CD8-positive, alpha-beta memory T cell (primary cell): Measurements from ENCODE around the gene UFSP1. TPM values are rescaled to one million over a fixed set of nuclear protein-coding genes. Genes with fewer than 3 reads are reported as not detected.
"Not testable (repeated sequence)": the region's sequence is repeated elsewhere in the genome, so short reads cannot be mapped to it uniquely, and the experiment has no call there.

Experiments used
- CTCF ChIA-PET: fragments of 350-600 bp; sonication (Branson Sonifier 250); formaldehyde crosslinking; loops from one replicate; lab custom pipeline; 2021; ENCODE audit warnings: antibody characterized with exemption; lab: Charles Lee
- POLR2A ChIA-PET: fragments of 350-600 bp; sonication (Branson Sonifier 250); formaldehyde crosslinking; loops from one replicate; lab custom pipeline; 2021; ENCODE audit warnings: antibody characterized with exemption; lab: Charles Lee
- DNase-seq, 5 donors: peaks; one replicate each; pipeline versions ENCODE4 v3.0.0 to v3.0.0-alpha.2; 2020 to 2022; ENCODE audit warnings: mixed read lengths in 1 of 5
- H3K27ac ChIP-seq: one replicate; pipeline ENCODE4 v1.7.0; 2013; ENCODE audit warnings: low read depth, mild to moderate bottlenecking, low read length, moderate library complexity
- H3K27me3 ChIP-seq: 2 replicates; pipeline ENCODE4 v1.7.0; 2013; ENCODE audit warnings: low read length, mild to moderate bottlenecking; ENCODE audit not compliant: insufficient read depth, poor library complexity, severe bottlenecking
- H3K36me3 ChIP-seq: 2 replicates; pipeline ENCODE4 v1.7.0; 2013; ENCODE audit warnings: mild to moderate bottlenecking, low read length, moderate library complexity; ENCODE audit not compliant: insufficient read depth
- H3K4me1 ChIP-seq: 2 replicates; pipeline ENCODE4 v1.7.0; 2013; ENCODE audit warnings: mild to moderate bottlenecking, low read length, moderate library complexity; ENCODE audit not compliant: insufficient read depth
- H3K4me3 ChIP-seq: 2 replicates; pipeline ENCODE4 v1.7.0; 2013; ENCODE audit warnings: mild to moderate bottlenecking, low read length
- H3K9me3 ChIP-seq: 2 replicates; pipeline ENCODE4 v1.7.0; 2013; ENCODE audit warnings: mild to moderate bottlenecking, low read length
- H3K27ac Mint-ChIP-seq, 8 donors: one replicate each; pipeline ENCODE4 v1.8.0; 2020 to 2021; ENCODE audit warnings: mixed read lengths in 8 of 8, mild to moderate bottlenecking in 6 of 8, inconsistent platforms in 3 of 8, moderate library complexity in 3 of 8
- H3K27me3 Mint-ChIP-seq, 2 donors: one replicate each; pipeline ENCODE4 v1.8.0; 2020 to 2021; ENCODE audit warnings: mixed read lengths in 2 of 2, mild to moderate bottlenecking in 1 of 2, moderate library complexity in 1 of 2
- H3K36me3 Mint-ChIP-seq, 3 donors: one replicate each; pipeline ENCODE4 v1.8.0; 2020 to 2021; ENCODE audit warnings: mixed read lengths in 3 of 3, inconsistent platforms in 1 of 3, mild to moderate bottlenecking in 1 of 3
- H3K4me1 Mint-ChIP-seq, 3 donors: one replicate each; pipeline ENCODE4 v1.8.0; 2020 to 2021; ENCODE audit warnings: mixed read lengths in 3 of 3, inconsistent platforms in 1 of 3, mild to moderate bottlenecking in 1 of 3
- H3K4me3 Mint-ChIP-seq, 7 donors: one replicate each; pipeline ENCODE4 v1.8.0; 2020 to 2021; ENCODE audit warnings: mixed read lengths in 7 of 7, mild to moderate bottlenecking in 6 of 7, moderate library complexity in 4 of 7, inconsistent platforms in 2 of 7
- H3K9me3 Mint-ChIP-seq, 5 donors: one replicate each; pipeline ENCODE4 v1.8.0; 2020 to 2022; ENCODE audit warnings: mixed read lengths in 5 of 5, mild to moderate bottlenecking in 3 of 5, moderate library complexity in 2 of 5, inconsistent platforms in 1 of 5
- polyA plus RNA-seq: library from polyadenylated mRNA; unstranded; fragments of 300-500 nt; fragmentation: Illumina TruSeq; gene quantifications from one replicate; pipeline ENCODE4 v1.2.3, GENCODE V29; 2021
- total RNA-seq, 2 experiments: library from RNA; stranded (reverse); gene quantifications; one replicate each; pipeline ENCODE4 v1.2.3, GENCODE V29; 2021

UFSP1 gene
- 1 to 10 TPM; 3.1 to 4.0 TPM for total RNA-seq
- polyA plus RNA-seq, result 2.1 TPM

DNA sequence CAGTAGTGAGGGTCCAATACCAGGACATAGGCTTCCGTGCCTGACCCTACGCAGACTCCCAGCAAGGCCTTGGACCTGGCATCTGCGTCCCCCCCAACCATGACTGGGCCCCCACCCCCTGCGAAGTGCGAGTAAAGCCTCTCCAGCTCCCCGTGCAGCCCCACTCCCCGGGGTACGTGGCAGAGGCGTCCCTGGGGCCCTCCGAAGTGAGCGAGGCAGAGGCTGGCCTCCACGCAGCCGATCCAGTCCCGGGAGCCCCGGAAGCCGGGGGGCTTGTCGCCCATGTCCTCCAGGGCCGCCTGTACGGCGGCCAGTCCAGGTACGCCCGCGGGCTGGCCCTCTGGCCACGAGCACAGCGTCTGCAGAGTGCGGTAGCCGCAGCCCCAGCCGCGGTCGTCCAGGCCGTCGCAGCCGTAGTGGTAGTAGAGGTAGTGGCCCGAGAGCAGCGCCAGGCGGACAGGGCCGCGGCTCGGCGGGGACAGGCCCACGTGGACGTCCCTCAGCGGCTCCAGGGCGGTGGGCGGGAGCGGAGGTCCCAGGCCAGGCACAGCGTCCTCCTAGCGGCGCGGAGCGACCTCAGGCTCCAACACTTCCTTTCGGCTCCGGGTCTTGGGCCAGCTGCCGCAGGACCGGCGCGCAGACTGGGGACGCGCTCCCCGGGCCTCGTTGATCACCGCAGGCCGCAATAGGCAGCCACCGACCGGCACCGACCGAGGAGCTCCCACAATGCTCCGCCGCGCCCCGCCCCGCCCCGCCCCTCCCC, at the start of gene UFSP1:
UFSP1 (minus strand) TSS at position 728 of the 763 bp plus-strand sequence; CDS start at position 284, 444 bp downstream.
- H3K4me3 ChIP-seq, result peak within 1 kb of the TSS; percentile 74
- Mint-ChIP-seq H3K36me3 (peaks cover 19 to 46% (median 21%) of the 10 kb centered on the region in 3 donors), H3K4me3 (peak within 1 kb of the TSS; percentile 87 to 96 (median 89)), H3K27ac (peak within 1 kb of the TSS; percentile 91 to 98 (median 96)), H3K27me3 (peaks cover 15 to 24% of the 10 kb centered on the region in 2 donors), H3K4me1 (peaks cover 42 to 63% (median 62%) of the 10 kb centered on the region in 3 donors), H3K9me3 (no peaks in the 10 kb centered on the region)
- peak within 1 kb of the TSS; percentile 81 for H3K27ac ChIP-seq
- DNase-seq, result peak in 1 of 5 donors; percentile 53
- no peaks in the 10 kb centered on the region for H3K27me3 ChIP-seq
- ChIA-PET POLR2A (interaction anchor here (0.5 to 5.1 kb wide), 7 partner anchors 13 to 329 kb away, joined by 3 to 102 read pairs (median 8); partner anchors contain the start of genes SLC12A9, SRRT, TRIM56 and ZNHIT1), CTCF (interaction anchor here (0.7 to 6.3 kb wide), 11 partner anchors 9 to 329 kb away, joined by 3 to 48 read pairs (median 4); partner anchors contain the start of genes PLOD3, SLC12A9, SRRT and ZNHIT1)
- H3K4me1 ChIP-seq, result peaks cover 48% of the 10 kb centered on the region
- peaks cover 32% of the 10 kb centered on the region for H3K36me3 ChIP-seq
- no peaks in the 10 kb centered on the region for H3K9me3 ChIP-seq

DNA sequence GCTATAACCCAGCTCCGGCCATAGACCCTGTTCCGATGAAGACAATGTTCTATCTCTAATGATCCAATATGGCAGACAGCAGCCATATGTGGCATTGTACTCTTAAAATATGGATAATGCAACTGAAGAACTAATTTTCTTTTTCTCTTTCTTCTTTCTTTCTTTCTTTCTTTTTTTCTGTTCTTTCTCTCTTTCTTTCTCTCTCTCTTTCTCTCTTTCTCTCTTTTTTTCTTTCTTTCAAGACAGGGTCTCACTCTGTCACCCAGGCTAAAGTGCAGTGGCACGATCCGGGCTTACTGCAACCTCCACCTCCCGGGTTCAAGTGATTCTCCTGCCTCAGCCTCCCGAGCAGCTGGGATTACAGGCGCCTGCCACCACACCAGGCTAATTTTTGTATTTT, 46.7 kb upstream of the UFSP1 start:
- CTCF ChIA-PET, H3K4me1 ChIP-seq, H3K27ac ChIP-seq, H3K9me3 ChIP-seq, H3K36me3 ChIP-seq, H3K4me3 Mint-ChIP-seq, H3K27ac Mint-ChIP-seq, H3K4me3 ChIP-seq, H3K4me1 Mint-ChIP-seq, POLR2A ChIA-PET, H3K27me3 ChIP-seq, DNase-seq: not testable (repeated sequence)
- peaks cover 5 to 31% (median 27%) of the 10 kb centered on the region in 5 donors for H3K9me3 Mint-ChIP-seq
- peaks cover 0 to 18% (median 0%) of the 10 kb centered on the region in 3 donors for H3K36me3 Mint-ChIP-seq
- peaks cover 7 to 26% of the 10 kb centered on the region in 2 donors for H3K27me3 Mint-ChIP-seq

DNA sequence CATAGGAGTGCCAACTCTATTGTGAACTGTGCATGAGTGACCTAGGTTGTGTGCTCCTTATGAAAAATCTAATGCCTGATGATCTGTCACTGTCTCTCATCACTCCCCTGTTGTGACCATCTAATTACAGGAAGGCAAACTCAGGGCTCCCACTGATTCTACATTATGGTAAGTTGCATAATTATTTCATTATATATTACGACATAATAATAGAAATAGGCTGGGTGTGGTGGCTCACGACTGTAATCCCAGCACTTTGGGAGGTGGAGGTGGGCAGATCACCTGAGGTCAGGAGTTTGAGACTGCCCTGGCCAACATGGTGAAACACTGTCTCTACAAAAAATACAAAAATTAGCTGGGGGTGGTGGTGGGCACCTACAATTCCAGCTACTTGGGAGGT, 45.9 kb upstream of the UFSP1 start:
- H3K36me3 ChIP-seq, CTCF ChIA-PET, H3K9me3 ChIP-seq, H3K4me3 Mint-ChIP-seq, POLR2A ChIA-PET, DNase-seq, H3K27me3 ChIP-seq, H3K27ac ChIP-seq, H3K4me3 ChIP-seq, H3K4me1 ChIP-seq, H3K27ac Mint-ChIP-seq, H3K4me1 Mint-ChIP-seq: not testable (repeated sequence)
- H3K9me3 Mint-ChIP-seq, result peaks cover 5 to 30% (median 24%) of the 10 kb centered on the region in 5 donors
- peaks cover 0 to 19% (median 0%) of the 10 kb centered on the region in 3 donors for H3K36me3 Mint-ChIP-seq
- peaks cover 7 to 30% of the 10 kb centered on the region in 2 donors for H3K27me3 Mint-ChIP-seq

DNA sequence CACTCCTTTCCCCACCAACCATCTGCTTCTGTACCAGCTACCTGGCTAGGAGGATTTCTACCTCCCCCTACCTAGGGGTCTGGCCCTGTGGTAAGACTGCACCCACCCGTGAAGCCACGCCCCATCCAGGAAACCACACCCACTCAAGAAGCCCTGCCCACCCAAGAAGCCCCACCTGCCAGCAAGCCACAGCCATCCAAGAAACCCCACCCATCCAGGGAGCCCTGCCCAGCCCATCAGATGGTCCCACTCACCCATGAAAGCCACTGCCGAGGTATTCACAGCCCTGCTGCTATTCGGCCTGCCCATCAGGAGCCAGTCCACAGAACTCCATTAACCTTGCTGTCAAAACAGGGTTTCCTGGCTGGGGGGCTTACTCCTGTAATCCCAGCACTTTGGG, 44.2 kb upstream of the UFSP1 start:
- no peaks in the 10 kb centered on the region for H3K4me1 Mint-ChIP-seq

DNA sequence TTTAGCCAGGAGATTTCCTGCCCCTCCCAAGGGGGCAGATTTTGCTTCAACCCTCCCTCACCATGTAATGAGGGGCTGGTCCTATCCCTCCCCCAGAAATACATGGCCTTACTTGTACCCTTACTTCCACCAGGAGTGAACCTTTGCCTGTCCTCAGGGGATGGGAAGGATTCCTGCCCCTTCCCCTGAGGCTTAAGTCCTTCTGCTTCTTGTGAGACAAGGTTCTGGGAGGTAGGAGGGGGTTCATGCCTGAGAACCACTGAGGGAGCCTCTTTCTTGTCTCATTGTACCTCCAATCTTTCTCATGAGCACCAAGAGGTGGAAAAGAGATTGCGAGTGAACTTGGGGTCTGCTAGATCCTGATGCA, 40.3 kb upstream of the UFSP1 start:
- Mint-ChIP-seq H3K36me3 (peaks cover 0 to 8% (median 0%) of the 10 kb centered on the region in 3 donors), H3K27ac (no peak overlapping the region), H3K4me3 (no peak overlapping the region), H3K4me1 (no peaks in the 10 kb centered on the region), H3K9me3 (peaks cover 2 to 15% (median 9%) of the 10 kb centered on the region in 5 donors), H3K27me3 (peaks cover 5 to 33% of the 10 kb centered on the region in 2 donors)
- Histone ChIP-seq H3K27ac (no peak overlapping the region), H3K27me3 (no peaks in the 10 kb centered on the region), H3K4me3 (no peak overlapping the region), H3K36me3 (no peaks in the 10 kb centered on the region), H3K4me1 (no peaks in the 10 kb centered on the region), H3K9me3 (no peaks in the 10 kb centered on the region)
- no peak for DNase-seq
- ChIA-PET CTCF (no interaction called here), POLR2A (no interaction called here)

More for the DNA sequence above, 44.2 kb upstream of the UFSP1 start:
- DNase-seq, result no peak
- Mint-ChIP-seq H3K27me3 (peaks cover 6 to 37% of the 10 kb centered on the region in 2 donors), H3K4me3 (no peak overlapping the region), H3K9me3 (peaks cover 2 to 17% (median 11%) of the 10 kb centered on the region in 5 donors), H3K27ac (peak overlapping the region in 1 of 8 donors; percentile 33), H3K36me3 (peaks cover 0 to 8% (median 0%) of the 10 kb centered on the region in 3 donors)
- Histone ChIP-seq H3K4me3 (no peak overlapping the region), H3K27ac (no peak overlapping the region), H3K9me3 (no peaks in the 10 kb centered on the region), H3K27me3 (no peaks in the 10 kb centered on the region), H3K36me3 (no peaks in the 10 kb centered on the region), H3K4me1 (no peaks in the 10 kb centered on the region)
- ChIA-PET CTCF (no interaction called here), POLR2A (no interaction called here)

DNA sequence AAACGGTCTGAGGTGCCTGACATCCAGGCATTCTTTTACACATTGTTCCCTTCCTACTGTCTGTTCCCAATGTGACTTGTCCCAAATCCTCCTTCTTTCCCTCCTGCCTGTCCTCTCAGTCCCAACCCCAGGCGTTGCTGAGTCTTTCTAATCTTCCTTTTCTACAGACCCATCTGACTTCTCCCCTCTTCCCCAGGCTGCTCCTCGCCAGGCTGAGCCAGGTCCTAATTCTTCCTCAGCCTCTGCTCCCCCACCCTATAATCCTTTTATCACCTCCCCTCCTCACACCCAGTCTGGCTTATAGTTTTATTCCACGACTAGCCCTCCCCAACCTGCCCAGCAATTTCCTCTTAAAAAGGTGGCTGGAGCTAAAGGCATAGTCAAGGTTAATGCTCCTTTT, 34.1 kb upstream of the UFSP1 start:
- POLR2A ChIA-PET, DNase-seq, H3K4me1 ChIP-seq, H3K9me3 ChIP-seq, H3K36me3 Mint-ChIP-seq, H3K4me1 Mint-ChIP-seq, CTCF ChIA-PET, H3K4me3 Mint-ChIP-seq, H3K36me3 ChIP-seq, H3K27me3 ChIP-seq, H3K9me3 Mint-ChIP-seq, H3K27ac ChIP-seq, H3K27ac Mint-ChIP-seq, H3K4me3 ChIP-seq: not testable (repeated sequence)
- H3K27me3 Mint-ChIP-seq, result peaks cover 8 to 43% of the 10 kb centered on the region in 2 donors

DNA sequence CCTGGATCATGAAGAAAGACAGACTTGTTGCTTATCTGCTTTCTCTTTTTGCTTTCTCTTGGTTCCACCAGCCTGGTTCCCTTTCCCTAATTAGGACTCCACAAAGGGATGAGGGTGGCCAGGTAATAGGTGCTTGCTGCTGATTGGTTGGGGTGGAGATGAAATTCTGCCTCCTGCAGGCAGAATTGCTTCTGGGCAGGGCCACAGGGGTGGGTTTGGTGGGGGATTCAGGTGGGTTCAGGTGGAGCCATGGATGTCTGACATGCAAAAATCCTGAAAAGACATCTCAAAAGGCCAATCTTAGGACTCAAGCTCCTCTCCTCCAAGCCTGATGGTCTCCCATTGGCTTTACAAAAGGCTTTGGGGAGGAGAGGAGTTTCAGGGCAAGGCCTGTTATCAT, 31.5 kb upstream of the UFSP1 start:
- ChIA-PET CTCF (no interaction called here), POLR2A (no interaction called here)
- DNase-seq, result no peak
- Mint-ChIP-seq H3K4me1 (peaks cover 0 to 5% (median 0%) of the 10 kb centered on the region in 3 donors), H3K27ac (no peak overlapping the region), H3K36me3 (no peaks in the 10 kb centered on the region), H3K9me3 (no peaks in the 10 kb centered on the region), H3K27me3 (peaks cover 15 to 58% of the 10 kb centered on the region in 2 donors), H3K4me3 (no peak overlapping the region)
- no peaks in the 10 kb centered on the region for H3K36me3 ChIP-seq
- no peak overlapping the region for H3K4me3 ChIP-seq
- H3K27ac ChIP-seq, result no peak overlapping the region
- H3K9me3 ChIP-seq, result no peaks in the 10 kb centered on the region
- no peaks in the 10 kb centered on the region for H3K4me1 ChIP-seq
- H3K27me3 ChIP-seq, result no peaks in the 10 kb centered on the region

DNA sequence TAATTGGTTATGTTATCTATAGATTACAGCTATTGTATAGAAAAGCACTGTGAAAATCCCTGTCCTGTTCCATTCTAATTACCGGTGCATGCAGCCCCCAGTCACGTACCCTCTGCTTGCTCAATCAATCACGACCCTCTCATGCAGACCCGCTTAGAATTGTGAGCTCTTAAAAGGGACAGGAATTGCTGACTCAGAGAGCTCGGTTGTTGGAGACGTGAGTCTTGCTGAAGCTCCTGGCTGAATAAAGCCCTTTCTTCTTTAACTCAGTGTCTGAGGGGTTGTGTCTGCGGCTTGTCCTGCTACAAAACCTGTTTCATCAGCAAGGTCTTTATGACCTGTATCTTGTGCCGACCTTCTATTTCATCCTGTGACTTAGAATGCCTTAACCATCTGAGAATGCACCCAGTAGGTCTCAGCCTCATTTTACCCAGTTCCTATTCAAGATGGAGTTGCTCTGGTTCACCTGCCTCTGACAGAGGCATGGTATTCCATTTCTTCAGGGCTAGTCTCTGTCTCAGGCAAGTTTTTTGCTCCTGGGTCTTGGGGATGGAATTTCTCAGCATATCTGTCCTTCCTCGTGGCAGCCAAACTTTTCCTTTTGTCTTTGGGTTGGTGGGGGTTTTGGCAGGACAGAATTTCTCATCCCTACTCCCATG, 30.4 kb upstream of the UFSP1 start:
- H3K27ac Mint-ChIP-seq, CTCF ChIA-PET, H3K4me1 Mint-ChIP-seq, DNase-seq, H3K4me3 ChIP-seq, H3K4me1 ChIP-seq, H3K9me3 Mint-ChIP-seq, H3K36me3 Mint-ChIP-seq, H3K4me3 Mint-ChIP-seq, H3K27ac ChIP-seq, H3K36me3 ChIP-seq, H3K27me3 ChIP-seq, H3K9me3 ChIP-seq: not testable (repeated sequence)
- peaks cover 15 to 61% of the 10 kb centered on the region in 2 donors for H3K27me3 Mint-ChIP-seq
- POLR2A ChIA-PET, result interaction anchor here (0.6 kb wide), 1 partner anchor 199 kb away, joined by 11 read pairs; no protein-coding TSS in a partner anchor
